GM19035 (cell line): ENCODE data around the gene MMD.
"Not testable (repeated sequence)": the region's sequence is repeated elsewhere in the genome, so short reads cannot be mapped to it uniquely, and the experiment has no call there.

ENCODE experiments used
- ATAC-seq: cut with Tn5 transposase; IDR thresholded peaks from one replicate; pipeline ENCODE4 v1.9.1; 2021; ENCODE audit not compliant: unreplicated experiment

MMD gene

GRCh38 chr17:55421179-55421934, at the start of gene MMD:
Gene MMD, minus strand, starts transcription at chr17:55421835. Its CDS starts 140 bp downstream, at chr17:55421695.
- peak; percentile 35 for ATAC-seq

GRCh38 chr17:55466671-55467070, 45.0 kb upstream of the MMD start:
- no peak for ATAC-seq

GRCh38 chr17:55465771-55466170, 44.1 kb upstream of the MMD start:
- ATAC-seq: not testable (repeated sequence)

GRCh38 chr17:55463600-55463999, 42.0 kb upstream of the MMD start:
- ATAC-seq: peak; percentile 67

GRCh38 chr17:55462711-55463110, 41.1 kb upstream of the MMD start:
- ATAC-seq: no peak

GRCh38 chr17:55462234-55462633, 40.6 kb upstream of the MMD start:
- no peak for ATAC-seq

- no peak for ATAC-seq
Observed at GRCh38 chr17:55458978-55459377, 37.3 kb upstream of the MMD start.

- no peak for ATAC-seq
Observed at GRCh38 chr17:55458287-55458900, 36.8 kb upstream of the MMD start.

- no peak for ATAC-seq
Observed at GRCh38 chr17:55456307-55457240, 34.9 kb upstream of the MMD start.

GRCh38 chr17:55454906-55455474, 33.4 kb upstream of the MMD start:
- ATAC-seq: no peak

GRCh38 chr17:55453839-55454557, 32.4 kb upstream of the MMD start:
- ATAC-seq: no peak

GRCh38 chr17:55452139-55452790, 30.6 kb upstream of the MMD start:
- no peak for ATAC-seq

- no peak for ATAC-seq
Observed at GRCh38 chr17:55451758-55452138, 30.1 kb upstream of the MMD start.

GRCh38 chr17:55451203-55451641, 29.6 kb upstream of the MMD start:
- ATAC-seq: no peak

- no peak for ATAC-seq
Observed at GRCh38 chr17:55450232-55450825, 28.7 kb upstream of the MMD start.

- no peak for ATAC-seq
Observed at GRCh38 chr17:55448681-55449080, 27.0 kb upstream of the MMD start.

- no peak for ATAC-seq
Observed at GRCh38 chr17:55446581-55447205, 25.1 kb upstream of the MMD start.

GRCh38 chr17:55446004-55446403, 24.4 kb upstream of the MMD start:
- not testable (repeated sequence) for ATAC-seq
